Spleen (tissue), 11 donors: ENCODE data around the gene SLC7A10. TPM values are rescaled to one million over a fixed set of nuclear protein-coding genes. Genes with fewer than 3 reads are reported as not detected.

Source experiments
- DNase-seq: peaks from one replicate; pipeline ENCODE4 v3.0.0-alpha.2; 2020
- H3K27ac ChIP-seq, 8 donors: fragments of 200-600 bp; sonication (generic) in 7 of 8; 1 replicate in 4 of 8; 2 replicates in 4 of 8; pipeline versions ENCODE4 v1.5.0 to v1.8.0; 2016 to 2021; ENCODE audit warnings: inconsistent platforms in 4 of 8, mild to moderate bottlenecking in 4 of 8, moderate library complexity in 1 of 8
- H3K27me3 ChIP-seq, 7 donors: fragments of 200-600 bp; sonication (generic) in 6 of 7; replicated peaks in 1 of 7; 1 replicate in 4 of 7; 2 replicates in 3 of 7; pipeline versions ENCODE4 v1.5.0 to v1.8.0; 2016 to 2021; ENCODE audit warnings: inconsistent platforms in 3 of 7, mild to moderate bottlenecking in 1 of 7
- H3K36me3 ChIP-seq, 6 donors: fragments of 200-600 bp; sonication (generic) in 5 of 6; 1 replicate in 4 of 6; 2 replicates in 2 of 6; pipeline versions ENCODE4 v1.5.0 to v1.8.0; 2016 to 2021; ENCODE audit warnings: inconsistent platforms in 2 of 6
- H3K4me1 ChIP-seq, 6 donors: fragments of 200-600 bp; sonication (generic) in 5 of 6; 1 replicate in 3 of 6; 2 replicates in 3 of 6; pipeline versions ENCODE4 v1.5.0 to v1.8.0; 2016 to 2021; ENCODE audit warnings: inconsistent platforms in 3 of 6
- H3K4me3 ChIP-seq, 8 donors: fragments of 200-600 bp; sonication (generic) in 7 of 8; 1 replicate in 4 of 8; 2 replicates in 4 of 8; pipeline versions ENCODE4 v1.5.0 to v1.8.0; 2016 to 2021; ENCODE audit warnings: inconsistent platforms in 4 of 8, mild to moderate bottlenecking in 4 of 8, moderate library complexity in 2 of 8
- H3K9me3 ChIP-seq, 8 donors: fragments of 200-600 bp; sonication (generic) in 7 of 8; 1 replicate in 4 of 8; 2 replicates in 4 of 8; pipeline versions ENCODE4 v1.5.0 to v1.8.0; 2016 to 2021; ENCODE audit warnings: inconsistent platforms in 4 of 8
- POLR2A ChIP-seq, 3 donors: fragments of 450-650 bp; IDR thresholded peaks; one replicate each; pipeline ENCODE4 v1.5.1; 2017; ENCODE audit warnings: antibody characterized with exemption in 3 of 3, mild to moderate bottlenecking in 1 of 3
- POLR2AphosphoS5 ChIP-seq, 3 donors: sonication (generic); formaldehyde crosslinking; IDR thresholded peaks; one replicate each; pipeline ENCODE4 v1.5.1; 2017; ENCODE audit warnings: antibody characterized with exemption in 3 of 3
- WGBS, 5 donors: extraction: QIAGEN DNeasy Blood & Tissue Kit in 3 of 5; methylation state at CpG; one replicate each; pipeline versions ENCODE4 v1.1.5 to v1.1.7; 2013 to 2018; 5-methylcytosine and 5-hydroxymethylcytosine counted together
- intact Hi-C: fragments of 100-400 bp; cut with DNase I; formaldehyde crosslinking; loops from one replicate; pipeline ENCODE4 v1.15.0; 2023; ENCODE audit warnings: low total_unique reads
- polyA plus RNA-seq, 3 donors: library from polyadenylated mRNA; stranded (reverse); fragments of 200-250 nt; gene quantifications; one replicate each; pipeline ENCODE4 v1.2.1, GENCODE V29; 2013
- total RNA-seq, 7 donors: library from RNA; depleted of rRNA in 3 of 7; stranded (reverse); fragments of >200 nt in 3 of 7; fragmentation: NEBNext Ultra II Directional in 4 of 7; extraction: Animal tissue kit (Norgen Biotek cat#: 25700) in 4 of 7; gene quantifications; one replicate each; pipeline versions ENCODE4 v1.1.0 to v1.2.1, GENCODE V29; 2016 to 2021
- TF ChIP-seq, protein P1 (sequence below), 11 experiments: fragments of 200-600 bp in 7 of 11; fragments of 450-650 bp in 4 of 11; sonication (generic) in 4 of 11; IDR thresholded peaks in 8 of 11; conservative IDR thresholded peaks in 3 of 11; 1 replicate in 7 of 11; 2 replicates in 4 of 11; pipeline versions ENCODE4 v1.4.0 to v1.8.0; 2016 to 2021; ENCODE audit warnings: antibody characterized with exemption in 11 of 11, inconsistent platforms in 4 of 11, mild to moderate bottlenecking in 1 of 11
- donor health status: healthy with polysubstance abuse.
- donor health status: DM: no; HTN: no; CAD: no; lungs with moderate emphysema.
- donor health status: DM: no; HTN: no; CAD: no.
- donor health status: Bipolar disorder and iron deficiency.
- donor health status: healthy.
- donor health status: DM: no; HTN: no; CAD: no.
- donor health status: DM: yes; HTN: yes; CAD: no.

The SLC7A10 gene
- total and polyA plus RNA-seq, 10 donors, result 0.06 to 0.37 (median 0.19) TPM; not detected in 6

DNA sequence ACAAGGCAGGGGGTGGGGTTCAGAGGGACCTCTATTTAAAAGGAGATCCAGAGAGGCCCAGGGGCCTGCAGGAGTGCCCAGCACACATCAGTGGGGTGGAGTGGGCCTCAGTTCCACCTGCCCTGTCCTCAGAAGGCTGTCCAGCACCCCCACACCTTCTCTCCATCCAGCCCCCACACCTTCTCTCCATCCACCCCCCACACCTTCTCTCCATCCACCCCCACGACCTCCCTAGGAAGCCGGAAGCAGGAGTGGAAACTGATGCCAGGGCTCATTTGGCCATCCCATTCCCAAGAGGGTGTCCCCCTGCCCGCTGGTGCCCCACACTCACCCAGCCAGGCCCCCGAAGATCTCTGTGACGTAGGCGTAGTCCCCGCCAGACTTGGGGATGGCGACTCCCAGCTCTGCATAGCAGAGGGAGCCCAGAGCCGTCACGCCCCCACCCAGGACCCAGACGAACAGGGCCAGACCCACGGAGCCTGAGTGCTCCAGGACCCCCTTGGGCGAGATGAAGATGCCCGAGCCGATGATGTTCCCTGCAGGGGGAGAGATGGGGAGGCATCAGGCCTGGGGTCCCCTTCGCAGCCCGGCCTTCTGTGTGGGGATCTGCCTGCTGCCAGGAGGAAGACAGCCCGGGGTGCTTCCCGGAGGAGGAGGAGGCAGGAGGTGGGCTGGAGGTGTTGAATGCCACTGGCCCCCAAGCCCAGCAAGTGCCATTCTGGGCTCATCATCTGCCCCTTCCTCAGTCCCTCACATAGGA lies 10.0 kb downstream of the SLC7A10 start:
- WGBS, 5 donors, result 78 to 95% (median 89%) methylated on average over 15 to 19 of the region's 19 CpGs
- no peak for DNase-seq
- TF ChIP-seq, protein P1, sequence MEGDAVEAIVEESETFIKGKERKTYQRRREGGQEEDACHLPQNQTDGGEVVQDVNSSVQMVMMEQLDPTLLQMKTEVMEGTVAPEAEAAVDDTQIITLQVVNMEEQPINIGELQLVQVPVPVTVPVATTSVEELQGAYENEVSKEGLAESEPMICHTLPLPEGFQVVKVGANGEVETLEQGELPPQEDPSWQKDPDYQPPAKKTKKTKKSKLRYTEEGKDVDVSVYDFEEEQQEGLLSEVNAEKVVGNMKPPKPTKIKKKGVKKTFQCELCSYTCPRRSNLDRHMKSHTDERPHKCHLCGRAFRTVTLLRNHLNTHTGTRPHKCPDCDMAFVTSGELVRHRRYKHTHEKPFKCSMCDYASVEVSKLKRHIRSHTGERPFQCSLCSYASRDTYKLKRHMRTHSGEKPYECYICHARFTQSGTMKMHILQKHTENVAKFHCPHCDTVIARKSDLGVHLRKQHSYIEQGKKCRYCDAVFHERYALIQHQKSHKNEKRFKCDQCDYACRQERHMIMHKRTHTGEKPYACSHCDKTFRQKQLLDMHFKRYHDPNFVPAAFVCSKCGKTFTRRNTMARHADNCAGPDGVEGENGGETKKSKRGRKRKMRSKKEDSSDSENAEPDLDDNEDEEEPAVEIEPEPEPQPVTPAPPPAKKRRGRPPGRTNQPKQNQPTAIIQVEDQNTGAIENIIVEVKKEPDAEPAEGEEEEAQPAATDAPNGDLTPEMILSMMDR (IDR thresholded peaks at IDR 0.05 in 8 of 11, conservative IDR thresholded peaks at IDR 0.05 in 3 of 11), result no peak
- TF ChIP-seq POLR2A (IDR thresholded peaks at IDR 0.05) (no peak), POLR2AphosphoS5 (IDR thresholded peaks at IDR 0.05) (no peak)

DNA sequence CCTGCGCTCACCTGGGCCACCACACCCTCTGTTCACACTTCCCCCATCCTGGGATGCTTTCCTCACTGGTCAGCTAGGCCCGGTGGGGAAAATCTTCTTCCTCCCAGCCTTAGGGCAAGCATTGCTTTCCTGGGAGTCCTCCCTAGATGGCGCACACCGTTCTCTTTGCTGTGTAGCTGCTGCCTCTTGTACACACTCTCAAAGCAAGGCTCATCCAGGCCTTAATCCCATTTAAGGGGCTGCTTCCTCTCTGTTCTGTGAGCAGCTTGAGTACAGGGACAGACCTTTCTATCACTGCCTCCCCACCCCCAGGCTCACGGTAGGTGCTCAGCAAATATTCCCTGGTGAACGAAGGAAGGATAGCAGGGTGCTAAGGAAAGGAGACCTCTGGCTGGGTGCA lies 11.1 kb downstream of the SLC7A10 start:
- H3K27ac ChIP-seq, result no peak overlapping the region
- WGBS, 5 donors, result 65 to 67% (median 66%) methylated on average over 6 of the region's 6 CpGs
- H3K4me3 ChIP-seq, result no peak overlapping the region
- H3K36me3 ChIP-seq, result no peaks in the 10 kb centered on the region
- H3K9me3 ChIP-seq, result no peaks in the 10 kb centered on the region
- TF ChIP-seq POLR2AphosphoS5 (IDR thresholded peaks at IDR 0.05), result no peak
- TF ChIP-seq, protein P1 (IDR thresholded peaks at IDR 0.05 in 8 of 11, conservative IDR thresholded peaks at IDR 0.05 in 3 of 11), result no peak
- TF ChIP-seq POLR2A (IDR thresholded peaks at IDR 0.05), result no peak
- DNase-seq, result no peak
- H3K27me3 ChIP-seq, result peaks cover 0 to 16% (median 0%) of the 10 kb centered on the region in 7 donors
- no peaks in the 10 kb centered on the region for H3K4me1 ChIP-seq
- intact Hi-C loops, result no loop called here

More for the DNA sequence above, 10.0 kb downstream of the SLC7A10 start:
- H3K27me3 ChIP-seq, result peaks cover 0 to 26% (median 0%) of the 10 kb centered on the region in 7 donors
- intact Hi-C loops, result no loop called here
- no peaks in the 10 kb centered on the region for H3K36me3 ChIP-seq
- H3K4me3 ChIP-seq, result no peak overlapping the region
- H3K9me3 ChIP-seq, result no peaks in the 10 kb centered on the region
- H3K27ac ChIP-seq, result no peak overlapping the region
- H3K4me1 ChIP-seq, result no peaks in the 10 kb centered on the region

DNA sequence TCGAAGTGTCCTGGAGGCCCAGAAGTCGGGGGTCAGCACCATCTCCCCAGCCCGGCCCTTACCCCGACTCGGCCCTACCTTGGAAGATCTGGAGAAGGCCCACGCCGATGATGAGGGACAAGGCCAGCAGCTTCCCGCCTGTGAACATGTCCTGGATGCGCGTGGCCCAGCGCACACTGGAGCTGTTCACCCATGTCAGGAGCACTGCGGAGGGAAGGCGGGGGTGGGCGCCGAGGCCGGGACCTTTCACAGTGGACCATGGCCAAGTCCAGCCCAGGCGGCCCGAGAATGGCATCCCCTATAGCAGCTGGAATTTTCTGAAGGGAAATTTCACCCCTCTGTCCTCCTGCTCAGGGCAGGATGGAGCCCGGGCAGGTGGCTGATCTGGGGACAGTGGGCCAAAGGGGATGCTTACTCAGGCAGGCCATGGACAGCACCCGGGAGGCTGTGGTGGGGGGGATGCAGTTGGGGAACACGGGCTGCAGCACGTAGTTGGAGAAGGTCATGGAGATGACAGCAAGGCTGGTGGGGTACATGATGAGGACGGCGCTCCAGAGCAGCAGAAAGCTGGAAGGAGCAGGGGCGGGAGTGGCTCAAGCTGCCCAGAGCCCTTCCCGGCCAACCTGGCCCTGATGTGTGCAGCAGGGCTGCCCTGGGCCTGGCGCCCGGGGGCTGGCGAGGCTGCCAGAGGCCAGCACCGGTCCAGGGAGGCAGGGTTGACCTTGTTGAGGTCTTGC lies 13.0 kb downstream of the SLC7A10 start:
- WGBS, 5 donors, result 87 to 91% (median 88%) methylated on average over 27 to 30 of the region's 30 CpGs
- no peak for DNase-seq

More for the DNA sequence above, 13.0 kb downstream of the SLC7A10 start:
- no peak overlapping the region for H3K4me3 ChIP-seq
- H3K27me3 ChIP-seq, result peaks cover 0 to 7% (median 0%) of the 10 kb centered on the region in 7 donors
- no peak overlapping the region for H3K27ac ChIP-seq
- TF ChIP-seq POLR2AphosphoS5 (IDR thresholded peaks at IDR 0.05) (no peak), POLR2A (IDR thresholded peaks at IDR 0.05) (no peak)
- TF ChIP-seq, protein P1 (IDR thresholded peaks at IDR 0.05 in 8 of 11, conservative IDR thresholded peaks at IDR 0.05 in 3 of 11), result no peak
- intact Hi-C loops, result no loop called here
- peaks cover 0 to under 1% (median 0%) of the 10 kb centered on the region in 6 donors for H3K36me3 ChIP-seq
- no peaks in the 10 kb centered on the region for H3K9me3 ChIP-seq
- H3K4me1 ChIP-seq, result peaks cover 0 to 12% (median 3%) of the 10 kb centered on the region in 6 donors
